GM23338 (cell line): Measurements from ENCODE around the gene RGS17. TPM values are rescaled to one million over a fixed set of nuclear protein-coding genes. Genes with fewer than 3 reads are reported as not detected.

ENCODE experiments used
- ATAC-seq: fragments of 200-7000 bp; cut with Tn5 transposase; 3 replicates; pipeline ENCODE4 v1.9.1; 2020
- DNase-seq: peaks from one replicate; pipeline ENCODE4 v3.0.0-alpha.2; 2015; ENCODE audit warnings: low spot score
- H2AFZ ChIP-seq: fragments of 200-600 bp; sonication (generic); 2 replicates; pipeline ENCODE4 v1.8.0; 2016; ENCODE audit warnings: antibody characterized with exemption, mild to moderate bottlenecking, moderate library complexity
- H3F3A ChIP-seq: fragments of 200-600 bp; sonication (generic); replicated peaks from 2 replicates; pipeline ENCODE4 v1.8.0; 2017; ENCODE audit warnings: antibody characterized with exemption, mixed run types, low read depth
- H3K27ac ChIP-seq: fragments of 200-600 bp; sonication (generic); 2 replicates; pipeline ENCODE4 v1.6.1; 2016; ENCODE audit warnings: low read depth
- H3K27me3 ChIP-seq: fragments of 200-600 bp; sonication (generic); 2 replicates; pipeline ENCODE4 v1.8.0; 2016; ENCODE audit warnings: mild to moderate bottlenecking, mixed run types, moderate library complexity; ENCODE audit not compliant: insufficient read depth
- H3K36me3 ChIP-seq: fragments of 200-600 bp; sonication (generic); 2 replicates; pipeline ENCODE4 v1.8.0; 2016; ENCODE audit warnings: mild to moderate bottlenecking; ENCODE audit not compliant: insufficient read depth
- H3K4me1 ChIP-seq: fragments of 200-600 bp; sonication (generic); 2 replicates; pipeline ENCODE4 v1.8.0; 2016; ENCODE audit warnings: mild to moderate bottlenecking, moderate library complexity; ENCODE audit not compliant: insufficient read depth
- H3K4me2 ChIP-seq: fragments of 200-600 bp; sonication (generic); 2 replicates; pipeline ENCODE4 v1.7.1; 2017; ENCODE audit warnings: mixed run types
- H3K4me3 ChIP-seq: fragments of 200-600 bp; sonication (generic); 2 replicates; pipeline ENCODE4 v1.6.1; 2016; ENCODE audit warnings: mixed run types
- H3K79me2 ChIP-seq: fragments of 200-600 bp; sonication (generic); replicated peaks from 2 replicates; pipeline ENCODE4 v1.8.0; 2017; ENCODE audit warnings: mild to moderate bottlenecking; ENCODE audit not compliant: insufficient read depth
- H3K9me2 ChIP-seq: fragments of 200-600 bp; sonication (generic); 2 replicates; pipeline ENCODE4 v1.8.0; 2017; ENCODE audit not compliant: insufficient read depth
- H4K20me1 ChIP-seq: fragments of 200-600 bp; sonication (generic); replicated peaks from 2 replicates; pipeline ENCODE4 v1.8.0; 2017; ENCODE audit warnings: mild to moderate bottlenecking; ENCODE audit not compliant: insufficient read depth
- H3K27ac Mint-ChIP-seq: 2 replicates; pipeline ENCODE4 v1.8.0; 2020; ENCODE audit warnings: inconsistent platforms, mild to moderate bottlenecking, moderate library complexity, mixed read lengths
- H3K27me3 Mint-ChIP-seq: 3 replicates; pipeline ENCODE4 v1.8.0; 2022; ENCODE audit warnings: low read depth, mild to moderate bottlenecking, moderate library complexity, mixed read lengths, inconsistent platforms; ENCODE audit not compliant: insufficient read depth, poor library complexity
- H3K36me3 Mint-ChIP-seq: 3 replicates; pipeline ENCODE4 v1.8.0; 2021; ENCODE audit warnings: low read depth, mild to moderate bottlenecking, inconsistent platforms, moderate library complexity, mixed read lengths
- H3K4me1 Mint-ChIP-seq: 3 replicates; pipeline ENCODE4 v1.8.0; 2020; ENCODE audit warnings: mild to moderate bottlenecking, inconsistent platforms, mixed read lengths
- H3K4me3 Mint-ChIP-seq: 3 replicates; pipeline ENCODE4 v1.8.0; 2021; ENCODE audit warnings: moderate library complexity, mild to moderate bottlenecking, inconsistent platforms, mixed read lengths
- H3K9me3 Mint-ChIP-seq: 3 replicates; pipeline ENCODE4 v1.8.0; 2020; ENCODE audit warnings: moderate library complexity, mild to moderate bottlenecking, inconsistent platforms, mixed read lengths
- CREB1 ChIP-seq: fragments of 250-450 bp; sonication (Bioruptor Pico); IDR thresholded peaks from 2 replicates; pipeline ENCODE4 v1.5.0; 2020; ENCODE audit warnings: low read depth, mild to moderate bottlenecking, moderate library complexity
- EZH2 ChIP-seq: fragments of 200-600 bp; sonication (generic); IDR thresholded peaks from one replicate; pipeline ENCODE4 v1.8.0; 2017; ENCODE audit warnings: antibody characterized with exemption, mild to moderate bottlenecking, low read depth; ENCODE audit not compliant: unreplicated experiment
- EZH2phosphoT487 ChIP-seq: fragments of 200-600 bp; sonication (generic); IDR thresholded peaks from one replicate; pipeline ENCODE4 v1.8.1; 2018; ENCODE audit warnings: antibody characterized with exemption; ENCODE audit not compliant: unreplicated experiment
- JUNB ChIP-seq: IDR thresholded peaks from one replicate; pipeline ENCODE4 v1.6.1; 2016; ENCODE audit warnings: antibody characterized with exemption; ENCODE audit not compliant: unreplicated experiment
- NANOG ChIP-seq: IDR thresholded peaks from 2 replicates; pipeline ENCODE4 v1.6.1; 2016; ENCODE audit warnings: antibody characterized with exemption, borderline replicate concordance
- POLR2AphosphoS5 ChIP-seq: IDR thresholded peaks from 2 replicates; pipeline ENCODE4 v1.6.1; 2016; ENCODE audit warnings: antibody characterized with exemption, low read depth
- STAT1 ChIP-seq: IDR thresholded peaks from one replicate; pipeline ENCODE4 v1.6.1; 2016; ENCODE audit warnings: antibody characterized with exemption; ENCODE audit not compliant: unreplicated experiment
- ZNF114 ChIP-seq: fragments of 250-450 bp; sonication (Bioruptor Pico); IDR thresholded peaks from 2 replicates; pipeline ENCODE4 v1.5.0; 2020; ENCODE audit warnings: mild to moderate bottlenecking, moderate library complexity
- ZNF331 ChIP-seq: fragments of 250-450 bp; sonication (Bioruptor Pico); IDR thresholded peaks from 2 replicates; pipeline ENCODE4 v1.5.0; 2020; ENCODE audit warnings: low read depth, mild to moderate bottlenecking, moderate library complexity
- polyA plus RNA-seq: library from polyadenylated mRNA; unstranded; fragments of >200 nt; fragmentation: Nextera tagmentation; extraction: Ambion mirVana; gene quantifications from 2 replicates; pipeline ENCODE4 v1.2.1, GENCODE V29; 2016
- total RNA-seq: library from RNA; depleted of rRNA; stranded (reverse); fragments of >200 nt; shearing (Covaris generic); gene quantifications from 2 replicates; pipeline ENCODE4 v1.2.3, GENCODE V29; 2014
- TF ChIP-seq, protein P1 (sequence below), 2 experiments: fragments of 200-600 bp in 1 of 2; sonication (generic) in 1 of 2; conservative IDR thresholded peaks; 2 replicates each; pipeline versions ENCODE4 v1.5.1 to v1.6.1; 2016 to 2017; ENCODE audit warnings: antibody characterized with exemption in 2 of 2, low read depth in 2 of 2, mild to moderate bottlenecking in 2 of 2, moderate library complexity in 1 of 2
- TF ChIP-seq, protein P2 (sequence below): IDR thresholded peaks from one replicate; pipeline ENCODE4 v1.6.1; 2018; ENCODE audit warnings: antibody characterized with exemption; ENCODE audit not compliant: unreplicated experiment
- TF ChIP-seq, protein P3 (sequence below): fragments of 250-450 bp; sonication (Bioruptor Pico); IDR thresholded peaks from 2 replicates; pipeline ENCODE4 v1.5.0; 2020; ENCODE audit warnings: mild to moderate bottlenecking, moderate library complexity
- TF ChIP-seq, protein P4 (sequence below): IDR thresholded peaks from 2 replicates; pipeline ENCODE4 v1.6.1; 2016; ENCODE audit warnings: antibody characterized with exemption

Gene RGS17
- total and polyA plus RNA-seq, 2 experiments from 2014 or later: 12.1 to 12.3 TPM

DNA sequence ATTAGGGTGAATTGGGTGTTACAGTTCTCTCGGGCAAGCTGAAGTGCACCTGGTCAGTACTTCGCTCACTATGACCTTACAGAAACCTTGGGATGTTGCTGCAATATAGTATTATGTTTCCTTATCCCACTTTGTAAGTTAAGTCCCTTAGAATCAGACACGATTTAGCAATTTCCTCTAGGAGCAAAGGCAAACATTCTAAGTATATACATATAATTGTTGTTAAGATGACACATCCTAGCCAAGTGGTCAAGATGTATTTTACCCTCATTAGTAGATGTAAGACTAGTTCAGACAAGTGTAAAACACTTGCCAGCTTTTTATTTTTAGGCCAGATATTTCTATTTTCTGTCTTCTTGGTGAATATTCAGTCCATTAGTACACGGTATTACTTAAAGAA, 31.1 kb upstream of the RGS17 start:
- Histone ChIP-seq H3K4me3 (no peak overlapping the region), H4K20me1 (no peaks in the 10 kb centered on the region), H3K27ac (no peak overlapping the region), H3K36me3 (no peaks in the 10 kb centered on the region), H3K9me2 (no peaks in the 10 kb centered on the region), H3K27me3 (no peaks in the 10 kb centered on the region), H3K79me2 (no peaks in the 10 kb centered on the region), H3K4me1 (no peaks in the 10 kb centered on the region), H3K4me2 (no peak overlapping the region), H3F3A (no peaks in the 10 kb centered on the region), H2AFZ (no peak overlapping the region; the same call in 1 of the 2 replicates)
- Mint-ChIP-seq H3K27me3 (no peaks in the 10 kb centered on the region), H3K4me1 (no peaks in the 10 kb centered on the region; the same call in 2 of the 3 replicates), H3K27ac (no peak overlapping the region), H3K4me3 (no peak overlapping the region), H3K9me3 (no peaks in the 10 kb centered on the region), H3K36me3 (no peaks in the 10 kb centered on the region)
- DNase-seq (no peak), ATAC-seq (no peak)
- TF ChIP-seq STAT1 (no peak), EZH2 (no peak), POLR2AphosphoS5 (no peak), ZNF114 (CRISPR knock-in tag) (no peak), CREB1 (CRISPR knock-in tag) (no peak), EZH2phosphoT487 (no peak), JUNB (no peak), ZNF331 (CRISPR knock-in tag) (no peak), NANOG (no peak)
- TF ChIP-seq, protein P1, sequence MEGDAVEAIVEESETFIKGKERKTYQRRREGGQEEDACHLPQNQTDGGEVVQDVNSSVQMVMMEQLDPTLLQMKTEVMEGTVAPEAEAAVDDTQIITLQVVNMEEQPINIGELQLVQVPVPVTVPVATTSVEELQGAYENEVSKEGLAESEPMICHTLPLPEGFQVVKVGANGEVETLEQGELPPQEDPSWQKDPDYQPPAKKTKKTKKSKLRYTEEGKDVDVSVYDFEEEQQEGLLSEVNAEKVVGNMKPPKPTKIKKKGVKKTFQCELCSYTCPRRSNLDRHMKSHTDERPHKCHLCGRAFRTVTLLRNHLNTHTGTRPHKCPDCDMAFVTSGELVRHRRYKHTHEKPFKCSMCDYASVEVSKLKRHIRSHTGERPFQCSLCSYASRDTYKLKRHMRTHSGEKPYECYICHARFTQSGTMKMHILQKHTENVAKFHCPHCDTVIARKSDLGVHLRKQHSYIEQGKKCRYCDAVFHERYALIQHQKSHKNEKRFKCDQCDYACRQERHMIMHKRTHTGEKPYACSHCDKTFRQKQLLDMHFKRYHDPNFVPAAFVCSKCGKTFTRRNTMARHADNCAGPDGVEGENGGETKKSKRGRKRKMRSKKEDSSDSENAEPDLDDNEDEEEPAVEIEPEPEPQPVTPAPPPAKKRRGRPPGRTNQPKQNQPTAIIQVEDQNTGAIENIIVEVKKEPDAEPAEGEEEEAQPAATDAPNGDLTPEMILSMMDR (conservative IDR thresholded peaks at IDR 0.05; ENCODE audit: low read depth in 2 of 2): no peak
- TF ChIP-seq, protein P2, sequence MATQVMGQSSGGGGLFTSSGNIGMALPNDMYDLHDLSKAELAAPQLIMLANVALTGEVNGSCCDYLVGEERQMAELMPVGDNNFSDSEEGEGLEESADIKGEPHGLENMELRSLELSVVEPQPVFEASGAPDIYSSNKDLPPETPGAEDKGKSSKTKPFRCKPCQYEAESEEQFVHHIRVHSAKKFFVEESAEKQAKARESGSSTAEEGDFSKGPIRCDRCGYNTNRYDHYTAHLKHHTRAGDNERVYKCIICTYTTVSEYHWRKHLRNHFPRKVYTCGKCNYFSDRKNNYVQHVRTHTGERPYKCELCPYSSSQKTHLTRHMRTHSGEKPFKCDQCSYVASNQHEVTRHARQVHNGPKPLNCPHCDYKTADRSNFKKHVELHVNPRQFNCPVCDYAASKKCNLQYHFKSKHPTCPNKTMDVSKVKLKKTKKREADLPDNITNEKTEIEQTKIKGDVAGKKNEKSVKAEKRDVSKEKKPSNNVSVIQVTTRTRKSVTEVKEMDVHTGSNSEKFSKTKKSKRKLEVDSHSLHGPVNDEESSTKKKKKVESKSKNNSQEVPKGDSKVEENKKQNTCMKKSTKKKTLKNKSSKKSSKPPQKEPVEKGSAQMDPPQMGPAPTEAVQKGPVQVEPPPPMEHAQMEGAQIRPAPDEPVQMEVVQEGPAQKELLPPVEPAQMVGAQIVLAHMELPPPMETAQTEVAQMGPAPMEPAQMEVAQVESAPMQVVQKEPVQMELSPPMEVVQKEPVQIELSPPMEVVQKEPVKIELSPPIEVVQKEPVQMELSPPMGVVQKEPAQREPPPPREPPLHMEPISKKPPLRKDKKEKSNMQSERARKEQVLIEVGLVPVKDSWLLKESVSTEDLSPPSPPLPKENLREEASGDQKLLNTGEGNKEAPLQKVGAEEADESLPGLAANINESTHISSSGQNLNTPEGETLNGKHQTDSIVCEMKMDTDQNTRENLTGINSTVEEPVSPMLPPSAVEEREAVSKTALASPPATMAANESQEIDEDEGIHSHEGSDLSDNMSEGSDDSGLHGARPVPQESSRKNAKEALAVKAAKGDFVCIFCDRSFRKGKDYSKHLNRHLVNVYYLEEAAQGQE: no peak
- TF ChIP-seq, protein P3, sequence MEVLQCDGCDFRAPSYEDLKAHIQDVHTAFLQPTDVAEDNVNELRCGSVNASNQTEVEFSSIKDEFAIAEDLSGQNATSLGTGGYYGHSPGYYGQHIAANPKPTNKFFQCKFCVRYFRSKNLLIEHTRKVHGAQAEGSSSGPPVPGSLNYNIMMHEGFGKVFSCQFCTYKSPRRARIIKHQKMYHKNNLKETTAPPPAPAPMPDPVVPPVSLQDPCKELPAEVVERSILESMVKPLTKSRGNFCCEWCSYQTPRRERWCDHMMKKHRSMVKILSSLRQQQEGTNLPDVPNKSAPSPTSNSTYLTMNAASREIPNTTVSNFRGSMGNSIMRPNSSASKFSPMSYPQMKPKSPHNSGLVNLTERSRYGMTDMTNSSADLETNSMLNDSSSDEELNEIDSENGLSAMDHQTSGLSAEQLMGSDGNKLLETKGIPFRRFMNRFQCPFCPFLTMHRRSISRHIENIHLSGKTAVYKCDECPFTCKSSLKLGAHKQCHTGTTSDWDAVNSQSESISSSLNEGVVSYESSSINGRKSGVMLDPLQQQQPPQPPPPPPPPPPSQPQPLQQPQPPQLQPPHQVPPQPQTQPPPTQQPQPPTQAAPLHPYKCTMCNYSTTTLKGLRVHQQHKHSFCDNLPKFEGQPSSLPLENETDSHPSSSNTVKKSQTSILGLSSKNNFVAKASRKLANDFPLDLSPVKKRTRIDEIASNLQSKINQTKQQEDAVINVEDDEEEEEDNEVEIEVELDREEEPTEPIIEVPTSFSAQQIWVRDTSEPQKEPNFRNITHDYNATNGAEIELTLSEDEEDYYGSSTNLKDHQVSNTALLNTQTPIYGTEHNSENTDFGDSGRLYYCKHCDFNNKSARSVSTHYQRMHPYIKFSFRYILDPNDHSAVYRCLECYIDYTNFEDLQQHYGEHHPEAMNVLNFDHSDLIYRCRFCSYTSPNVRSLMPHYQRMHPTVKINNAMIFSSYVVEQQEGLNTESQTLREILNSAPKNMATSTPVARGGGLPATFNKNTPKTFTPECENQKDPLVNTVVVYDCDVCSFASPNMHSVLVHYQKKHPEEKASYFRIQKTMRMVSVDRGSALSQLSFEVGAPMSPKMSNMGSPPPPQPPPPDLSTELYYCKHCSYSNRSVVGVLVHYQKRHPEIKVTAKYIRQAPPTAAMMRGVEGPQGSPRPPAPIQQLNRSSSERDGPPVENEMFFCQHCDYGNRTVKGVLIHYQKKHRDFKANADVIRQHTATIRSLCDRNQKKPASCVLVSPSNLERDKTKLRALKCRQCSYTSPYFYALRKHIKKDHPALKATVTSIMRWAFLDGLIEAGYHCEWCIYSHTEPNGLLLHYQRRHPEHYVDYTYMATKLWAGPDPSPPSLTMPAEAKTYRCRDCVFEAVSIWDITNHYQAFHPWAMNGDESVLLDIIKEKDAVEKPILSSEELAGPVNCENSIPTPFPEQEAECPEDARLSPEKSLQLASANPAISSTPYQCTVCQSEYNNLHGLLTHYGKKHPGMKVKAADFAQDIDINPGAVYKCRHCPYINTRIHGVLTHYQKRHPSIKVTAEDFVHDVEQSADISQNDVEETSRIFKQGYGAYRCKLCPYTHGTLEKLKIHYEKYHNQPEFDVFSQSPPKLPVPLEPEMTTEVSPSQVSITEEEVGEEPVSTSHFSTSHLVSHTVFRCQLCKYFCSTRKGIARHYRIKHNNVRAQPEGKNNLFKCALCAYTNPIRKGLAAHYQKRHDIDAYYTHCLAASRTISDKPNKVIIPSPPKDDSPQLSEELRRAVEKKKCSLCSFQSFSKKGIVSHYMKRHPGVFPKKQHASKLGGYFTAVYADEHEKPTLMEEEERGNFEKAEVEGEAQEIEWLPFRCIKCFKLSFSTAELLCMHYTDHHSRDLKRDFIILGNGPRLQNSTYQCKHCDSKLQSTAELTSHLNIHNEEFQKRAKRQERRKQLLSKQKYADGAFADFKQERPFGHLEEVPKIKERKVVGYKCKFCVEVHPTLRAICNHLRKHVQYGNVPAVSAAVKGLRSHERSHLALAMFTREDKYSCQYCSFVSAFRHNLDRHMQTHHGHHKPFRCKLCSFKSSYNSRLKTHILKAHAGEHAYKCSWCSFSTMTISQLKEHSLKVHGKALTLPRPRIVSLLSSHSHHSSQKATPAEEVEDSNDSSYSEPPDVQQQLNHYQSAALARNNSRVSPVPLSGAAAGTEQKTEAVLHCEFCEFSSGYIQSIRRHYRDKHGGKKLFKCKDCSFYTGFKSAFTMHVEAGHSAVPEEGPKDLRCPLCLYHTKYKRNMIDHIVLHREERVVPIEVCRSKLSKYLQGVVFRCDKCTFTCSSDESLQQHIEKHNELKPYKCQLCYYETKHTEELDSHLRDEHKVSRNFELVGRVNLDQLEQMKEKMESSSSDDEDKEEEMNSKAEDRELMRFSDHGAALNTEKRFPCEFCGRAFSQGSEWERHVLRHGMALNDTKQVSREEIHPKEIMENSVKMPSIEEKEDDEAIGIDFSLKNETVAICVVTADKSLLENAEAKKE: no peak
- TF ChIP-seq, protein P4, sequence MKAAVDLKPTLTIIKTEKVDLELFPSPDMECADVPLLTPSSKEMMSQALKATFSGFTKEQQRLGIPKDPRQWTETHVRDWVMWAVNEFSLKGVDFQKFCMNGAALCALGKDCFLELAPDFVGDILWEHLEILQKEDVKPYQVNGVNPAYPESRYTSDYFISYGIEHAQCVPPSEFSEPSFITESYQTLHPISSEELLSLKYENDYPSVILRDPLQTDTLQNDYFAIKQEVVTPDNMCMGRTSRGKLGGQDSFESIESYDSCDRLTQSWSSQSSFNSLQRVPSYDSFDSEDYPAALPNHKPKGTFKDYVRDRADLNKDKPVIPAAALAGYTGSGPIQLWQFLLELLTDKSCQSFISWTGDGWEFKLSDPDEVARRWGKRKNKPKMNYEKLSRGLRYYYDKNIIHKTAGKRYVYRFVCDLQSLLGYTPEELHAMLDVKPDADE: no peak
